HG02798 (cell line): ENCODE results near the gene RRP9.
"Not testable (repeated sequence)": the region's sequence is repeated elsewhere in the genome, so short reads cannot be mapped to it uniquely, and the experiment has no call there.

ENCODE experiments used
- ATAC-seq: cut with Tn5 transposase; IDR thresholded peaks from one replicate; pipeline ENCODE4 v1.9.1; 2021; ENCODE audit warnings: mild to moderate bottlenecking; ENCODE audit not compliant: unreplicated experiment, poor library complexity

The RRP9 gene

DNA sequence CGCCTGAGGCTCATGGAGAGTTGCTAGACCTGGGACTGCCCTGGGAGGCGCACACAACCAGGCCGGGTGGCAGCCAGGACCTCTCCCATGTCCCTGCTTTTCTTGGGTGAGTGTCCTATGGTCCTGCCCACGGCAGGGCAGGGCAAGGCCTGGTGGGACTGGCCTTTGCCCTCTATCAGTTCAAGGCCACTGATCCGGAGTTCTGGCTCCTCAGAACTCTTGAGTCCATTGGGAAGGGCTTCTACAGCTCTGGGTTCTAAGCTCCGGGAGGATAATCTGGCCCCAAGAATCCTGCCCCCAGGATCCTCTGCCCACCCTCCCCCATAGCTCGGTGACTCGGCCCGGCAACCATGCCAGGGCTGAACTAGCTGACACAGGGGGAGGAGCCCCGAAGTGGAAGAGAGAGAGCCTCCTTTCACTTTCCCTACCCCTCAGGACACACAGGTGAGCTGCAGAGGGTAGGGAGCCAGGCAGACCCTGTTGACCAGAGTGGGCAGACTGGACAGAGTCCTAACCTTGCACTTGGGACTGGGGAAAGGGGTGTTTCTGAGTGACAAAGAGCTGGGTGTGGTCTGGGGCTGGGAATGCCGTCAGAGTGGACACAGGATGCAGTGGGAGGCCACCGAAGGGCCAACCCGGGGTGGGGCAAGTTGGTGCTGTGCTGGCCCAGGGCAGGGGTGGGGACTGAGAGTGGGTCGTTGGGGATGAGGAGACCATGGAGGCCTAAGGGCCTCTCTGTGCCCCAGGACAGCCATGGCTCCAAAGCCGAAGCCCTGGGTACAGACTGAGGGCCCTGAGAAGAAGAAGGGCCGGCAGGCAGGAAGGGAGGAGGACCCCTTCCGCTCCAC, 1.1 kb upstream of the RRP9 start:
- ATAC-seq, result peak; percentile 16

DNA sequence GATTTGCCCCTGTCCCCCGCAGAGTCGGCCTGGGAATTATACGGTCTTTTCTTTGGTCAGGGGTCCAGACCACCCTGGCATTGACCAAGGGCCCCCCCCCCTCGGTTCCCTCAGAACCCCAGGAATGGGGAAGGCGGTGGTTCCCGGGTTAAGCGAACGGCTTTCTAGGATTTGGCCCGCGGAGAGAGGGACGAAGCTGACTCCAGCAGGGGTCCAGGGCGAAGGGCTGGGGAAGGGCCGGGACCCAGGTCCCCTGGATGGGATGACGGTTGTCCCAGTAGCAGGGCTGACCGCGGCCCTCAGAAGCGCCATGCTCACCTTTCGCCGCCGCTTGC, 274 bp downstream of the RRP9 start:
- no peak for ATAC-seq

DNA sequence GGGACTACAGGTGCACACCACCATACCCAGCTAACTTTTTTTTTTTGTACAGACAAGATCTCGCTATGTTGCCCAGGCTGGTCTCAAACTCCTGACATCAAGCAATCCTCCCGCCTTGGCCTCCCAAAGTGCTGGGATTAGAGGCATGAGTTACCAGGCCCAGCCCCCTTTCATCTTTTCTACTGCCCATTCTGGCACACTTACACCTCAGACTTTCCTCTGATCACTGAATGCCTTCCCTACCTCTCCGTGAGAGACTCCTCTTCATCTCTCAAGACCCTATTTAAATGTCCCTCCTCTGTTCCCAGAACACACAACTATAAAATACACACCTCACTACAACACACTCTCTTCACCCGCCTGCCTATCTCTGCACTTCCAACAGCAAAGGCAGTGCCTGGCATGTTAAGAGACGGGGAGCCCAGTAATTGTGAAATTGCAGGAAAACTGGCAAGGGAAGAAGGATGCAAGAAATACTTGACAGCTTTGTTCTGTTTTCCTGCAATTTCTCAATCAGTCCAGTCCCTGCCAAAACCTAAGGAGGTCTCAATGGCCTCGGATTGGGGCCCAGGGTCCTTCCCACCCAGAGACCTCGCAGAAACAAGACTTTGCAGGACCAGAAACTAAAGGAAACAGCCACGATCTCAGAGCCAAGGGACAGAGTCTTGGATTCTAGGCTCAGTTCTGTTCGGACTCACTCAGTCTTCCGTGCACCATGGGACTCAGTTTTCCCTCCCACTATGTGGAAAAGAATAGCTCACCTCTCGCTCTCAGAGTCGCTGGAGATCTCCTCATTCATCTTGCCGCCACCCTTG, 849 bp downstream of the RRP9 start:
- no peak for ATAC-seq

DNA sequence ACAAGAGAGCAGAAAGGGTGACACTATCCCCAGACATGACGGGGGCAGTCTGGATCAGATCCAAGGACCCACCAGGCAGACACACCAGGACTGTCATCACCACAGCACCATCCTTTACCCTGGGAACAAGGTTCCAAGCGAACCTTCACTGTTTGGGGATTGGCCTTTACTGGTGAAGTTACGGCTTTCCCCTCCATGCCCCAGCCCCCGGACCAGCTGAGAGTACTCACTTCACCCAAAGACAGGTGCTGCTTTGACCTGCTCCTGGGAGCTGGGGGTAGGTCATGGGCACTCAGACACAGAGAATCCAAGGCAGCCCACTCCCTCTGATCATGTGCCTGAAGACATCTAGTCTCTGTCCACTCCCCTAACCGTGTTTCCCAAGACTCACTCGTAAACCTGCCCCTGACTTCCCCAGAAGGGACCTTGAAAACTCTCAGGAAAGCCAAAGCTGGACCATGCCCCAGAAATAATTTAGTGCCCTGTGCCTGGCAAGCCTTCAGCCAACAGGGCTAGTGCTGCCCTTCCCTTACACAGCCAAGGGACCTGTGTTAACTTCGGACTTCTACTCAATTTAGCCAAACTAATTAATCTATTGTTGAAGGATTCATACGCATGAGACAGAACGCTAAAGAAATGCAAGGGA, 2.8 kb downstream of the RRP9 start:
- no peak for ATAC-seq

DNA sequence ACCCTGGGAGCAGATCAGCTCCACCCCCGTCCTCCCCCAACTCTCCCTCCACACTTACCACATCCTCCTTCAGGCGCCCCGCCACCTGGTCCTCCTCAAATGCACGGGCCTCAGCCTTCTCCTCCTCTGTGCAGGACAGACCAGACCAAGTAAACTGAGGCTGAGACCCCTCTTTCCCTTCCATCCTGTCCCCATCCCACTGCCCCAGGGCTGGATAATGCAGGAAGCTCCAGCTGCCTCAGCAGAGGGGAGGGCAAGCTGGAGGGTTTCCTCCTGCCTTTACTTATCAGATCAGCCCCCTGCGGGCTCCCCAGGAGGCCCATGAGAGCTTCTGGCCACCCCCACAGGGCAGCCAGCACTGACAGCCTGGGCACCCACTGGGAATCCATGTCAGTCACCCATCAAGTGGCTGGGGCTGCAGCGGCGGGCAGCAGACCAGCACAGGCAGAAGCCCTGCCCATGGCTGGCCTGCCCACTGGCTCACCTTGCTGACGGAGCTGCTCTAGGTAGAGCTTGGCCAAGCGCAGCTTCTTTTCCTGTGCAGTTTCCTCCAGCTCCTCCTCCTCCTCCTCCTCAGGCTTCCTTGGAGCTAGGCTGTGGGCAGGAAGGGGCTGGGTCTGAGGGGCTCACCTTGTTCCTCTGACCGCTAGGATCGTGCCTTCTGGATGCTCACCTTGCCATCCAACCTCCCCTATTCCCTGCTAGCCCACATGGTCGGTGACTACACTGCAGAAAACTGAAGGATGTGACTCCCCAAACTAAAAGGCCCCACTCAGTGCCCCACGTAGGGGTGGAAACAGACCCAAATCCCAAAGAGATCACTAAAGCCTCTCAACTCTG, 3.9 kb downstream of the RRP9 start:
- no peak for ATAC-seq

DNA sequence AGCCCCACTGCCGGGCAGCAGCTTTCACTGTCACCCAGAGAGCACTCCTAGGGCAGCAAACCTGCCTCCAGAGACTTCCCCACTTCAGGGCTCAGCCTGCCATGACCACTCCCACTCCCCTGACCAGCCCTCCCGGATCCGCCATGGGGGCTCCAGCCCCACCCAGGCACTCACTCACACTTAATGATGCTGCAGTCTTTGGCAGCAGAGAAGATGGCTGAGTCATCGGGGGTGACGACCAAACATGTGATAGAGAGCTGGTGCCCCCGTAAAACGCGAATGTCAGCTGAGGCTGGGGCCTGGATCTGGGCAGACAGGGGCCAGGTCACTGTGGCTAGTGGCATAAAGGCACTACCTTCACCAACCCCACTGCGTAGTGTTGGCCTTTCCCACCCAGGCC, 4.7 kb downstream of the RRP9 start:
- ATAC-seq, result no peak

DNA sequence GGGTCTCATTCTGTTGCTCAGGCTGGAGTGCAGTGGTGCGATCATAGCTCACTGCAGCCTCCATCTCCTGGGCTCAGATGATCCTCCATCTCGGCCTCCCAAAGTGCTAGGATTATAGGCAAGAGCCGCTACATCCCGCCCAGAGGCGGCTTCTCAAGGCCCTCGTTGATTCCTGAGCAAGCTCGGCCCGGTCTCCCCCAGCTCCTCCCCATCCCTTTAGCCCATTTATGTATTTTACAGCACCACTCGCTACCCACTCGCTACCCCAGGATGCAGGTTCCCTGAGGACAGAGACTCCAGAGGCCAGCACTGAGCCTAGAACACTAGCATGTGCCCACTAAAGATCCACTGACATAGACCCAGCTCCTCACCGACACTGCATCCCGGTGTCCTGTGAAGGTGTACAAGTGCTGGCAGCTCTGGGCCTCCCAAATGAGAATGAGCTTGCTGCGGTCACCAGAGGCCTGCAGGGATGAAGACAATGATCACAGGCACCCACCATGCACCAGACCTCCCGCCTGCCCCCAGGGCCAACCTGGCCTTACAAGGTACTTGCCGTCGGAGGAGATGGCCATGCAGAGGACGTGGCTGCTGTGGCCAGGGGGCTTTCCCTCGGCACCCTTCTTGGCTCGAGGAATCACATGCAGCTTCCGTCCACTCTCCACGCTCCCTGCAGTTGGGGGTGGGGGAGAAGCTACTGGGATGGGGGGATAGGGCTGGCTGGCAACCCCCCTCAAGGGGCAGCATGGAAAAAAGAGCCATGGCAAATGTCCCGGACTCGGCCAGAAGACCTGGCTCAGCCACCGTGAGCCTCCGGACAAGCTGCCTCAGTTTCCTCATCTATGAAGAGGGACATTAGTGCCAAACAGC, 5.6 kb downstream of the RRP9 start:
- no peak for ATAC-seq

DNA sequence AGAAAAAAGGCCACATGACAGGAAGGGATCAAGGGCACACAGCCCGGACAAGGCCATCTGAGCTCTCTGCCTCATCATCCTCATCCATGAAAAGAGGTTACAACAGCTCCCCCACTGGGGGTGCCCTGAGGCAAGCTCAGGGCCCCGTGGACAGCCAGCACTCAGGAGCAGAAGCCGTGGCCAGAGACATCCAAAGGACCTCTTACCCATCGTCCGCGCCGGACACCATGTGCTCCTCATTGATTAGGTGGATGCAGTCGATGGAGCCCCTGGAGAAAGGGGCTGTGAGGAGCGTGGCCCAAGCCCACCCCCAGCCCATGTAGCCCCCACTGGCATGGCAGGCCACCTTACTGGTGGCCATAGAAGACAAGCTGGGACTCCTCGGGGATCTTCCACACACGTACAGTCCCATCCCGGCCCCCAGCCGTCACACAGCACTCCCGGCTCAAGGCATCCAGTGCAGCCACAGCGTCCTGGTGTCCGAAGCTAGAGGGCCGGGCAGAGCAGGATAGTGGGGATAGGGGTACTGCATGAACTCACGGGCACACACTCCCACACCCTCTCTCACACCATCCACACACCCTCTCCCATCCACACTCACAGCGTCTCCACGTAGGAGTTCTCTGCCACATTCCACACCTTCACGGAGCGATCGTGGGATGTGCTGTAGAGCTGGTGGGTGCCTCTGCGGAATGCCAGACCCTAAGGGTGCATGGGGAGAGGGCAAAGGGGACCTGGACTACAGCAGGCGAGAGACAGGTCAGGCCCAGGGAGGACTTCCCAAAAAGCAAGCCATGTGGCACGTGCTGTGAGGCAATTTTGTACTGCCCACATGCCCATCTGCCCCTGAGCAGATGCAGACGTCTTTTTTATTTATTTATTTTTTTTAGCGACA, 6.5 kb downstream of the RRP9 start:
- ATAC-seq, result no peak

DNA sequence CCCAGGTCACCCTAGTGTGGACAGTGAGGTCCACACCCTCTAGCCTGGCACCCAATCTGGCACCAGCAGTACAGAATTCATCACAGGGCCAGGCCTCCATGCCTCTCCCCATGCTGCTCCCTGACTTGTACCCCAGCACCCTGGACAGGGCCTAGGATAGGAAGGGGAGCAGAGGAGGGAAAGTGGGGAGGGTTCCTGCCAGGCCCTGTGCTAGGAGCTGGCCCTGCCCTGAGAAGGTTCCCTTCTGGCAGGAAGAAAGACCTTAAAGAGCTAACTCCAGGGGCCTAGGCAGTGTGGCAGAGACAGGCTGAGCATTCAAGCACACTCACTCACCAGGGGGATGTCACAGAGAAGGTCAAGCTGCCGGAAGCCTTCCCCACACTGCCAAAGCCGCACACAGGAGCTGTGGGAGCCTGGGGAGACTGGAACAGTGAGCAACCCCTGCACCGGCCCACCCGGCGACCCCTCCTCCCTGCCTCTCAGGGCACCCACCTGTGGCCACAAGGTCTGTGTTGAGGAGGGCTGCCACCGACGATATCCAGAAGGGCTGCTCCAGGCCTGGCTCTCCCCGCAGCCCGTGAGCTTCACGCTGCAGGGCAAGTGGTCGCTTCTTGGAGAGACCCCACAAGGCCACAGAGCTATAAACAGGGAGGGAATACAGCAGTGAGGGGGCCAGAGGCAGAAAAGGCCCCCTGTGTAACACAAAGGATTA, 7.4 kb downstream of the RRP9 start:
- ATAC-seq, result no peak

DNA sequence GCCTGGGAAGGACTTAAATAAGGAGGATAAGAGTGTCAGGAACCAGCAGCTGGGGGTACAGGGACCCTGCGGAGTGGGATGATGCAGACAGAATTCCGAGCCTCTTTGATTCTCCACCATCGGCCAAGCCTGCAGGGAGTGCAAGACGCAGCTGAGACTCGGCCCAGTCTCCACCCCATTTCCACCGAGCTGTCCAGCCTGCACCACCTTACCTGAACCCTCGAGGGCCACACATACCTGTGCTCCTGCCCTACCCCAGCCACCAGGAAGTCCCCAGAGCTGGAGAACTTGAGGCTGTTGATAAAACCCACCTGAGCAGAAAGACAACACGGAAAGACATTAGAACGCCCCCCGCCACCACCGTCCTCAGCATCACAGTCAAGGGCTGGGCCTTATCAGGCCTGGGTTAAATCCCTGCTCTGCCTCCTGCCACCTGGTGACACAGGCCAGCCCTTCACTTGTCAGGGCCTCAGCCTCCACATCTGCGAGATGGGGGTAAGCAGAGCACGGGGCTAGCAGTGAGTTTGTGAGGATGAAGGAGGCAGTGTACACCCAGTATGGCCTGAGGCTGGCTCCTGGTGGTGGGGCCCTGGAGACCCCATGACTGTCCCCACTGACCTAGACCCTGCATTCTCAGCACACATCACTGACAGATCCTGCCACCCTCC, 8.1 kb downstream of the RRP9 start:
- ATAC-seq, result no peak

DNA sequence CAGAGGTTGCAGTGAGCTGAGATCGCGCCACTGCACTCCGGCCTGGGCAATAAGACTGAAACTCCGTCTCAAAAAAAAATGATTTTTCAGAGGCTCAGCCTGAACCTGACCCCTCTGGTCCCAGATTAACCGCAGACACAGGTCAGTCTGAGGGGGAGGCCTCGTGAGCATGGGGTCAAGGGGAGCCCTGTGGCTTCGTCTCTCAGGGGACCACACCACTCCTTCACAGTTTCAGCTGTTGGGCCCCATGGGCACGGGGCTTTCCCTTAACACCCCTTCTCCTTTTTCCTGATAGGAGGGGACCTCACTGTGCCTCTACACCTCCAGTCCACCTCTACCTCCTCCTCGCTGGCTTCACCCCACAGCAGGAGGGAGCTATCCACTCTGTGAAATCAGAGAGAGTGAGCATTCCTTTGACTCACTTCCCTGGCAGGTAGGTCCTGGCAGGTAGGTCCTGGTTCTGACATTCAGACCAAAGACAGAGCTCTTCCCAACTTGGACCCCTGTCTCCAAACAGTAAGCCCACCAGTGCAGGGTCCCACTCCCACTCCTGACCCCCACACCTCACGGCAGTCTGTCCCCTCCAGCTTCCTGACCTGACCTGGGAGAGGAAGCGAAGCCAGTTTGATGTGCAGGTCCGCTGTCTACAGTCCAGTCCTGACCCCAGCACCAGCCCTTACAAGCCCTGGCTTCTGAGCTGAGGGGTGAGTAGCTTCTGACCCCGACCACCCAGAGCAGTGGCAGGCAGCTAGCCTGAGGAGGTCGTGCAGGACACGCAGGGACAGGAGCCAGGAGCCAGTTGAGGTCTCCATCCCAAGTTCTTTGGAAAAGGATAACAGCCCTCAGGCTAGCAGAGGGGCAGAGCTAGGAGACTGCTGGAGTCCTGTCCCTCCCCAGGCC, 9.0 kb downstream of the RRP9 start:
- no peak for ATAC-seq

DNA sequence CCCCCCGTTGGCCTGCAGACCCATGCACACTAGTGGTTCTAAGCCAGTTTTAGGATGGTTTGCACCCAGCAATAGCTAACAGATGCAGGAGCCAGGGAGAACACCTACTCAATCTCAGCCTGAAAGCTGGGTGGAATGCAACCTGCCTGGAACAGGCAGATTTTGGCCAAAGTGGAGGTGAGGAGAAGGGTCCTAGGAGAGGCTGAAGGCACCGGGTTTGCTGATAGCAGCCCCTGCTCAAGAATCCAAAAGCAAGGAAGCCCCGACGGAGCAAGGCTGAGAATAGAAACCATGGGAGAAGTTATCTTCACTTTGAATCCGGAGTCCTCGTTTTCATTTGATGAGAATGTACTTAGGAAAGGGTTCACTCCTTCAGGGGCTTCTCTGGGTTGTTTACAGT, 9.9 kb downstream of the RRP9 start:
- ATAC-seq, result no peak

DNA sequence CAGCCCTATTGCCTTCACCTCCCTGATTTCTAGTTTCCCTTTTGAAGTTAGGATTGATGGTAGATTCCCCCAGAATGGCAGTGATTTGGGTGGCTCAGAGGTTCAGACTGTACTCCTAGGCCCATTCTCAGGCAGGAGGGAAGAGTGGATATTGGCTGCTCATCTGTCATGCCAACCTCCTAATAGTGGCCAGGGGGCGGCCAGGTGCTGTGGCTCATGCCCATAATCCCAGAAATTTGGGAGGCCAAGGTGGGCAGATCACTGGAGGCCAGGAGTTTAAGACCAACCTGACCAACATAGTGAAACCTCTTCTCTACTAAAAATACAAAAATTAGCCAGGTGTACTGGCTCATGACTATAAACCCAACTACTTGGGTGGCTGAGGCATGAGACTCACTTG, 11.3 kb downstream of the RRP9 start:
- no peak for ATAC-seq

DNA sequence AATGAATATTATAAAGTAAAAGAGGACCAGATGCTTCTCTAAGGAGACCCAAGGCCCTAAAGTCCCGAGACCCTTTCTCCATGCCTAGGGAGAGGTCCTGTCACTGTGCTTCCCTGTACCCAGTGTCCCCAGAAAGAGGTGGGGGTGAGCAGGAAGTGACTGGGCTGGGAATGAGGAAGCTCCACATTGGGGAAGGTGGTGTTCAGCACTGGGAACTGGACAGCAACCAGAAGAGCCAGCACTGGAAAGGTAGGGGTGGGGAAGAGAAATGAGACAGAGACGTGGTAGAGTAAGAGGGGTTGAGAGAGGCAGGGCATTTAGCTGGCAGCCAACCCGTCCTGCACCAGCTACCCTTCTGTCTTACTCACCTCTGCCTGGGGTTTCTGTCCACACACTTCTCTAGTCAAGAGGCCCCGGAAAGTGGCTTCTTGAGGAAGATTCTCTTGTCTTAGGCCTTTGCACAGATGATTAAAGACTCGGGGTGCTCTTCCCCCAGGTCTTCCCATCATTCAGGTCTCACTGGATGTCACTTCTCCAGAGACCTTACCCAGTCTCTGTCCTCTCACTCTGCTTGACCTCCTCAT, 12.2 kb downstream of the RRP9 start:
- no peak for ATAC-seq

DNA sequence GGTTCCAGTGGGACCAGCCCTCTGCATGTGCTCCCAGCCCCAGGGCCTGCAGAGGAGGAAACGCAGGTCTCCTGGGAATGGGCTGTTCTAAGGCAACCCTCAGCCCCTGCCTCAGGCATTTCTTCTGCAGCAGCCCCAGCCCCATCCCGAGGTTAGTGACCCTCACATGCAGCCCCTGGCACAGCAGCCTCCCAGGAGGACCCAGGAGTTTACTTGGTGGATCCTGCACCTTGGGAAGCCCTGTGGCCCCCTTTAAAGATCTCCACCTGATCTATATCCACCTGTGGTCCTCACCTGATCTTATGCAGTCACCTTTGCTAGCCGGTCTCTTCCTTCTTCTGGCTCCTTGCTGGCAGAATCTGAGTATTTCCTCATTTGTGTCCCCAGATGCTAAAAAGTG, 12.7 kb downstream of the RRP9 start:
- not testable (repeated sequence) for ATAC-seq

DNA sequence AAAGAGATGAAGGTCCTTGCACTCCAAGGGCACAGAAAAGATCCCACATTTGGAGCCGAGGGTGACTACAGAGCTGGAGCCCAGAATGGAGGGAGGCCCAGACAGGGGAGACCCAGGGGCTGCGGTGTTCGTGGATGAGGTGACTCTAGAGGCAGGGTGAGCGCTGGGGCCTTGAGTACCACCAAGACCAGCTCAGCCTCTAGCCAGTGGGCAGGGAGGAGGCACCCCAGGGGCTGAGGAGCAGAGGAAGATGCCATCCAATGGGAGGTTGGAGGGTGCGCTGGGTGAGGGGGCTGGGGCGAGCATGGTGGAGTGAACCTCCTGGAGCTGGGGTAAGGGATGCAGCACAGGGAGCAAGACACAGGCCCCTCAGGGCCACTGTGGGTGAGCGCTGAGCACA, 13.3 kb downstream of the RRP9 start:
- no peak for ATAC-seq
